Adrenal gland (tissue), 12 donors: ENCODE measurements around the gene RHO. TPM values are rescaled to one million over a fixed set of nuclear protein-coding genes. Genes with fewer than 3 reads are reported as not detected.
"Not testable (repeated sequence)": the region's sequence is repeated elsewhere in the genome, so short reads cannot be mapped to it uniquely, and the experiment has no call there.

Experiments used
- DNase-seq, 7 donors: peaks; one replicate each; pipeline ENCODE4 v3.0.0-alpha.2; 2019 to 2020
- H3K27ac ChIP-seq, 5 donors: fragments of 200-600 bp; sonication (generic) in 4 of 5; 1 replicate in 3 of 5; 2 replicates in 2 of 5; pipeline versions ENCODE4 v1.5.1 to v1.8.0; 2016 to 2020; ENCODE audit warnings: mild to moderate bottlenecking in 1 of 5
- H3K27me3 ChIP-seq: fragments of 200-600 bp; 2 replicates; pipeline ENCODE4 v1.8.0; 2021
- H3K36me3 ChIP-seq, 2 donors: fragments of 200-600 bp; replicated peaks in 1 of 2; 1 replicate in 1 of 2; 2 replicates in 1 of 2; pipeline versions ENCODE4 v1.5.1 to v1.8.0; 2018 to 2022
- H3K4me1 ChIP-seq, 2 donors: fragments of 200-600 bp; replicated peaks in 1 of 2; 1 replicate in 1 of 2; 2 replicates in 1 of 2; pipeline versions ENCODE4 v1.5.1 to v1.8.0; 2018 to 2021
- H3K4me3 ChIP-seq, 4 donors: fragments of 200-600 bp; sonication (generic) in 3 of 4; one replicate each; pipeline ENCODE4 v1.5.1; 2016 to 2018
- H3K9me3 ChIP-seq, 3 donors: fragments of 200-600 bp; sonication (generic) in 1 of 3; replicated peaks in 1 of 3; 1 replicate in 2 of 3; 2 replicates in 1 of 3; pipeline versions ENCODE4 v1.5.1 to v1.8.0; 2016 to 2021
- CTCF ChIP-seq, 6 experiments: fragments of 450-650 bp in 4 of 6; fragments of 200-600 bp in 2 of 6; sonication (generic) in 1 of 6; IDR thresholded peaks; 1 replicate in 5 of 6; 2 replicates in 1 of 6; pipeline versions ENCODE4 v1.5.1 to v1.8.0; 2016 to 2021; ENCODE audit warnings: antibody characterized with exemption in 6 of 6, mild to moderate bottlenecking in 2 of 6, moderate library complexity in 1 of 6
- POLR2A ChIP-seq, 2 donors: fragments of 450-650 bp; IDR thresholded peaks; one replicate each; pipeline ENCODE4 v1.6.1; 2017; ENCODE audit warnings: antibody characterized with exemption in 2 of 2, mild to moderate bottlenecking in 2 of 2, moderate library complexity in 1 of 2
- WGBS, 4 donors: extraction: QIAGEN DNeasy Blood & Tissue Kit in 2 of 4; methylation state at CpG; one replicate each; pipeline versions ENCODE4 v1.1.5 to v1.1.7; 2013 to 2017; 5-methylcytosine and 5-hydroxymethylcytosine counted together
- intact Hi-C, 2 donors: fragments of 100-400 bp; cut with DNase I; formaldehyde crosslinking; loops; one replicate each; pipeline versions ENCODE4 v1.14.1 to v1.15.0; 2022 to 2023
- polyA plus RNA-seq, 3 donors: library from polyadenylated mRNA; stranded (reverse); fragments of 200-250 nt in 2 of 3; fragments of 350-450 nt in 1 of 3; fragmentation: Illumina TruSeq in 1 of 3; extraction: RNeasy Lipid Tissue Mini Kit (QIAGEN cat#74804) in 1 of 3; gene quantifications; one replicate each; pipeline ENCODE4 v1.2.3, GENCODE V29; 2013 to 2014
- total RNA-seq, 9 donors: library from RNA; depleted of rRNA in 4 of 9; stranded (reverse); fragments of >200 nt in 4 of 9; fragments of 120-200 nt in 1 of 9; fragmentation: NEBNext Ultra II Directional in 1 of 9; extraction: Animal tissue kit (Norgen Biotek cat#: 25700) in 1 of 9; gene quantifications; one replicate each; pipeline versions ENCODE4 v1.1.0 to v1.2.4, GENCODE V29; 2013 to 2023
- donor health status: healthy with polysubstance abuse.
- donor health status: Bipolar disorder and iron deficiency.
- donor health status: DM: yes; HTN: yes; CAD: no.
- donor health status: DM: no; HTN: no; CAD: no.
- donor health status: DM: no; HTN: no; CAD: no.
- donor health status: DM: yes; HTN: yes; CAD: no.

Gene RHO
- total and polyA plus RNA-seq, 12 donors = not detected

DNA sequence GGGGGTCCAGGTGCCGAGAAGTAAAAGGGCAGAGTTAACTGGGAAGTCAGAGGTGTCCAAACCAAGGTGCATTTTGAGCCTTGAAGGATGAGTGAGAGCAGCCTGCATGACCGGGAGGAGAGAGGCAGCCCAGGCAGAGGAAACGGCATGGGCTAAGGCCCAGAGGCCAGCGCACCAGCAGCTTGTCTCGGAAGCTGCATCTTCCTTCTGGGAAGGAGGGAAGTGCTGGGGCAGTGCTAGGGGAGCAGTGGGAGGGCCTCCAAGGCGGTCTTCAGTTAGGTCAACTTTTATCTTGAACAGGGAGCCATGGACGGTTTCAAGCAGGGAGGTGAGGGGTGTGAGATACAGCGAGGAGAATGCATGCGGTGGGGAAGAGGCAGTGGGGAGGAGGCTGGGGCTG lies 15.6 kb downstream of the RHO start:
- Histone ChIP-seq H3K4me3 (no peak overlapping the region), H3K9me3 (no peaks in the 10 kb centered on the region), H3K27ac (no peak overlapping the region), H3K4me1 (no peaks in the 10 kb centered on the region), H3K27me3 (no peaks in the 10 kb centered on the region), H3K36me3 (no peaks in the 10 kb centered on the region)
- intact Hi-C loops = no loop called here
- WGBS, 4 donors = 81 to 89% (median 87%) methylated on average over 9 of the region's 9 CpGs
- no peak for DNase-seq
- TF ChIP-seq CTCF (IDR thresholded peaks at IDR 0.05) (no peak), POLR2A (IDR thresholded peaks at IDR 0.05) (no peak)

GRCh38 chr3:129545951-129546350 lies 17.5 kb downstream of the RHO start:
- H3K27ac ChIP-seq, DNase-seq, H3K4me3 ChIP-seq, H3K36me3 ChIP-seq, H3K9me3 ChIP-seq, intact Hi-C loops, H3K4me1 ChIP-seq, H3K27me3 ChIP-seq: not testable (repeated sequence)
- 80 to 91% (median 81%) methylated on average over 3 of the region's 3 CpGs for WGBS, 4 donors

DNA sequence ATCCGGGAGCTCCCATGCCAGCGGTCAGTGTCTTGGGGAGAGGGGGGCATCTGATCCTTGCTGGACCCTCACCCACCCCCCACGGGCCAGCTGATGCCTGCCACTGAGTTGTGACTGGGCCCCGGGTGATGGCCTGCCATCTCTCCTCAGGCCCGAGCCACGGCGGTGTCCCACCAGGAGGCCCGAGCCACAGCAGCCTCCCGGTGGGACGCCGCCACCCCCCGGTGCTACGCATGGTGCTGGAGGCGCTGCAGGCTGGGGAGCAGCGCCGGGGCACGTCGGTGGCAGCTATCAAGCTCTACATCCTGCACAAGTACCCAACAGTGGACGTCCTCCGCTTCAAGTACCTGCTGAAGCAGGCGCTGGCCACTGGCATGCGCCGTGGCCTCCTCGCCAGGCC lies 18.8 kb downstream of the RHO start:
- intact Hi-C loops = no loop called here
- Histone ChIP-seq H3K4me3 (no peak overlapping the region), H3K36me3 (no peaks in the 10 kb centered on the region), H3K27ac (no peak overlapping the region), H3K9me3 (no peaks in the 10 kb centered on the region), H3K27me3 (no peaks in the 10 kb centered on the region), H3K4me1 (no peaks in the 10 kb centered on the region)
- WGBS, 4 donors = 92 to 100% (median 97%) methylated on average over 1 to 24 of the region's 24 CpGs
- no peak for DNase-seq
- no peak for TF ChIP-seq POLR2A (IDR thresholded peaks at IDR 0.05)

DNA sequence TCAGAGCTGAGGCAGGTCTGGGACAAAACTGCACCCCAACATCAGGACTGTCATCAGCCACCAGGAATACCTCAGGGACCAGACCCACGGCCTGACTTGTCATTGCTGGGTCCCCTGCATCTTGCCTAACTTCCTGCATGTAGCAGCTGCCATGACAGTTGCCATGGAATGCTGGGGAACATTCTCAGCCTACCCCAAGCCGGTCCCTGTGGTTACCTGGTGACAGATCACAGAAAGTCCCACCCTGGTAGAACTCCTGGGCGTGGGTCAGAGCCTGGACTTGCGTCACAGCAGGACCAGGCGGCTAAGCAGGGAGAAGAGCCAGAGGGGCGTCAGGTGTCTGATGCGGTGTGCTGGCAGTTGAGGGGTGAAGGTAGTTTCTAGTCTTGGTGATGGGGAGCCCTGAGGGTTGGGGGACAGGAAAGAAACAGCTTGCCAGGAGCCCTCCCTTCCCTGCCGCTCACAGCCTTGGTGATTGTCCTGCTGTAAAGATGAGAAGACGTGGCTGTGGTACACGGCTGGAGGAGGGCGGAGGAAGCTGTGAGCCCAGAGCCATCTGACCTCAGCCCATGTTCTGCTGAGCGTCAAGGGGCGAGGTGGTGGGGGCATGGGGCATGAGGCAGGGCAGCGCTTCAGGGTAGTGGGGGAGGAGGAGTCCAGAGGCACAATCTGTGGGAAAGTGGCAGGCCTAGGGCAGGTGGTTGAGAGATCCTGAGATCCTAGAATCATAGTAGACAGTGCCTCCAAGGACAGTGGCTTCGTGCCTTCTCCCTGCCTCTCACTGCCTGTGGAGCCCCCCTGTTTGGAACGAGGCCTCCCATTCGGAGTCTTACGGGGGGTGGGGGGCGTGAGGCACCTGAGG lies 19.9 kb downstream of the RHO start:
- H3K9me3 ChIP-seq = no peaks in the 10 kb centered on the region
- H3K27ac ChIP-seq = no peak overlapping the region
- no peaks in the 10 kb centered on the region for H3K4me1 ChIP-seq
- no peaks in the 10 kb centered on the region for H3K27me3 ChIP-seq
- no peaks in the 10 kb centered on the region for H3K36me3 ChIP-seq
- intact Hi-C loops = no loop called here
- H3K4me3 ChIP-seq = no peak overlapping the region
- TF ChIP-seq POLR2A (IDR thresholded peaks at IDR 0.05) (no peak), CTCF (IDR thresholded peaks at IDR 0.05) (no peak)
- WGBS, 4 donors = 85 to 90% (median 88%) methylated on average over 13 to 19 of the region's 19 CpGs
- DNase-seq = no peak

GRCh38 chr3:129549006-129549800 lies 20.8 kb downstream of the RHO start:
- Histone ChIP-seq H3K27me3 (no peaks in the 10 kb centered on the region), H3K4me1 (peaks cover 0 to 4% of the 10 kb centered on the region in 2 donors), H3K9me3 (no peaks in the 10 kb centered on the region), H3K4me3 (no peak overlapping the region), H3K27ac (no peak overlapping the region), H3K36me3 (no peaks in the 10 kb centered on the region)
- intact Hi-C loops = no loop called here
- DNase-seq = no peak
- 87 to 91% (median 88%) methylated on average over 14 to 18 of the region's 18 CpGs for WGBS, 4 donors
- TF ChIP-seq POLR2A (IDR thresholded peaks at IDR 0.05) = no peak
- no peak for TF ChIP-seq CTCF (IDR thresholded peaks at IDR 0.05)
